GM12878 (cell line): Measurements from ENCODE around the gene HYAL1. TPM values are rescaled to one million over a fixed set of nuclear protein-coding genes. Genes with fewer than 3 reads are reported as not detected.

Experiments
- ATAC-seq: fragments of 200-7000 bp; cut with Tn5 transposase; 3 replicates; pipeline ENCODE4 v1.9.1; 2020; ENCODE audit warnings: mild to moderate bottlenecking, moderate library complexity
- BruUV-seq: library from RNA; stranded (reverse); fragments of 400-500 nt; replicated peaks from 2 replicates; lab custom pipeline; 2021; lab: Mats Ljungman, UMichigan
- CTCF ChIA-PET: fragments of 300-600 bp; sonication (Branson Sonifier 250); formaldehyde crosslinking; extraction: SDS; loops from one replicate; lab custom pipeline; 2021; ENCODE audit warnings: inconsistent platforms; lab: Yijun Ruan, JAX
- POLR2A ChIA-PET: fragments of 350-600 bp; formaldehyde crosslinking; extraction: SDS; loops from one replicate; lab custom pipeline; 2021; ENCODE audit warnings: inconsistent platforms; lab: Charles Lee
- RAD21 ChIA-PET: fragments of 300-600 bp; sonication (Branson Sonifier 250); formaldehyde crosslinking; loops from one replicate; lab custom pipeline; 2023; ENCODE audit warnings: antibody characterized with exemption; ENCODE audit not compliant: unreplicated experiment; lab: Charles Lee
- SMC1A ChIA-PET: fragments of 300-600 bp; sonication (Branson Sonifier 250); formaldehyde crosslinking; loops from one replicate; lab custom pipeline; 2023; ENCODE audit not compliant: unreplicated experiment, uncharacterized antibody; lab: Charles Lee
- DNase-seq: peaks from one replicate; pipeline ENCODE4 v3.0.0-alpha.2; 2011; ENCODE audit warnings: low read depth, low spot score
- FAIRE-seq: peaks from 3 replicates; lab custom pipeline; 2011; peaks lifted over from hg19 to GRCh38; lab: Jason Lieb, UNC
- H2AFZ ChIP-seq: 2 replicates; pipeline ENCODE4 v1.6.0; 2011; ENCODE audit warnings: low read depth, low read length, control low read depth; ENCODE audit not compliant: control insufficient read depth
- H3K27ac ChIP-seq: 2 replicates; pipeline ENCODE4 v1.5.1; 2011; ENCODE audit warnings: control low read depth; ENCODE audit not compliant: control insufficient read depth, insufficient read depth
- H3K27me3 ChIP-seq, 2 experiments: replicated peaks in 1 of 2; 2 replicates each; pipeline versions ENCODE4 v1.6.0 to v1.6.1; 2011; ENCODE audit warnings: low read length in 1 of 2; ENCODE audit not compliant: control insufficient read depth in 2 of 2, insufficient read depth in 2 of 2
- H3K36me3 ChIP-seq, 2 experiments: 2 replicates each; pipeline ENCODE4 v1.5.1; 2011; ENCODE audit warnings: low read length in 1 of 2; ENCODE audit not compliant: control insufficient read depth in 2 of 2, insufficient read depth in 2 of 2
- H3K4me1 ChIP-seq: 2 replicates; pipeline ENCODE4 v1.6.1; 2011; ENCODE audit warnings: mild to moderate bottlenecking, low read length, moderate library complexity, mixed read lengths; ENCODE audit not compliant: control insufficient read depth, insufficient read depth
- H3K4me2 ChIP-seq: 2 replicates; pipeline ENCODE4 v1.6.0; 2011; ENCODE audit warnings: control low read depth; ENCODE audit not compliant: control insufficient read depth, insufficient read depth
- H3K4me3 ChIP-seq: fragments of 200-600 bp; sonication (generic); 2 replicates; pipeline ENCODE4 v1.5.1; 2016
- H3K79me2 ChIP-seq: 2 replicates; pipeline ENCODE4 v1.6.0; 2011; ENCODE audit warnings: low read length; ENCODE audit not compliant: control insufficient read depth, insufficient read depth
- H3K9ac ChIP-seq: 2 replicates; pipeline ENCODE4 v1.8.0; 2011; ENCODE audit warnings: low read length, control low read depth, mixed read lengths; ENCODE audit not compliant: control insufficient read depth, insufficient read depth
- H3K9me3 ChIP-seq: replicated peaks from 3 replicates; pipeline ENCODE4 v1.5.1; 2011; ENCODE audit warnings: mild to moderate bottlenecking, low read length; ENCODE audit not compliant: control insufficient read depth, insufficient read depth
- H4K20me1 ChIP-seq: 2 replicates; pipeline ENCODE4 v1.6.0; 2011; ENCODE audit not compliant: control insufficient read depth, insufficient read depth
- ASH2L ChIP-seq: fragments of 300-600, 200-600 bp; sonication (generic); IDR thresholded peaks from 2 replicates; pipeline ENCODE4 v1.6.1; 2017; ENCODE audit warnings: low read depth, mild to moderate bottlenecking, borderline replicate concordance
- CBX3 ChIP-seq: fragments of 200-600 bp; sonication (generic); IDR thresholded peaks from 2 replicates; pipeline ENCODE4 v1.6.1; 2016; ENCODE audit warnings: low read depth, borderline replicate concordance
- EP300 ChIP-seq, 2 experiments: fragments of 150-350 bp in 1 of 2; IDR thresholded peaks; 2 replicates each; pipeline ENCODE4 v1.6.1; 2011 to 2012; ENCODE audit warnings: low read depth in 2 of 2, low read length in 2 of 2, borderline replicate concordance in 1 of 2, improper control_type of control experiment in 1 of 2, inconsistent platforms in 1 of 2; ENCODE audit not compliant: control insufficient read depth in 1 of 2
- MEF2A ChIP-seq: IDR thresholded peaks from 2 replicates; pipeline ENCODE4 v1.6.1; 2011; ENCODE audit warnings: low read depth, mild to moderate bottlenecking, low read length, moderate library complexity; ENCODE audit not compliant: insufficient read depth
- MTA2 ChIP-seq: fragments of 450-650 bp; IDR thresholded peaks from 2 replicates; pipeline ENCODE4 v1.6.1; 2016; ENCODE audit warnings: low read depth, mild to moderate bottlenecking, moderate library complexity
- NFXL1 ChIP-seq: fragments of 450-650 bp; IDR thresholded peaks from 2 replicates; pipeline ENCODE4 v1.6.1; 2017; ENCODE audit warnings: antibody characterized with exemption, mild to moderate bottlenecking, borderline replicate concordance
- PAX5 ChIP-seq: IDR thresholded peaks from 2 replicates; pipeline ENCODE4 v1.6.1; 2011; ENCODE audit warnings: low read depth, low read length, borderline replicate concordance
- POLR2AphosphoS2 ChIP-seq: IDR thresholded peaks from 2 replicates; pipeline ENCODE4 v1.6.1; 2011; ENCODE audit warnings: low read depth, mild to moderate bottlenecking, low read length, improper control_type of control experiment, moderate library complexity
- RCOR1 ChIP-seq: conservative IDR thresholded peaks from 2 replicates; pipeline ENCODE4 v1.6.1; 2012; ENCODE audit warnings: low read depth, low read length, improper control_type of control experiment
- SIX5 ChIP-seq: IDR thresholded peaks from 2 replicates; pipeline ENCODE4 v1.6.1; 2011; ENCODE audit warnings: mild to moderate bottlenecking, low read depth, low read length, moderate library complexity; ENCODE audit not compliant: severe bottlenecking
- TARDBP ChIP-seq: IDR thresholded peaks from 2 replicates; pipeline ENCODE4 v1.6.1; 2016; ENCODE audit warnings: borderline replicate concordance
- WGBS: methylation state at CpG from one replicate; pipeline ENCODE4 v1.1.6; 2016; ENCODE audit warnings: low lambda C conversion rate; ENCODE audit not compliant: insufficient replicate concordance, insufficient coverage; ENCODE audit errors: missing lambda C conversion rate; 5-methylcytosine and 5-hydroxymethylcytosine counted together
- in situ Hi-C: fragments of 300-500 bp; cut with MboI; formaldehyde crosslinking; loops from 9 replicates; pipeline ENCODE4 v1.14.3; 2018; ENCODE audit warnings: mixed read lengths
- intact Hi-C: fragments of 100-400 bp; cut with micrococcal nuclease; formaldehyde crosslinking; loops from one replicate; pipeline ENCODE4 v1.14.2; 2022; ENCODE audit not compliant: unreplicated experiment
- polyA plus RNA-seq, 11 experiments: library from polyadenylated mRNA; depleted of rRNA in 4 of 11; unstranded in 6 of 11; stranded (reverse) in 5 of 11; fragments of >200 nt; fragmentation: Nextera tagmentation in 4 of 11; fragmentation: Illumina TruSeq in 1 of 11; extraction: Ambion mirVana in 4 of 11; extraction: Trizol in 1 of 11; gene quantifications; 1 replicate in 1 of 11; 2 replicates in 10 of 11; pipeline versions ENCODE4 v1.2.1 to v1.2.3, GENCODE V29; 2011 to 2016; ENCODE audit warnings: inconsistent platforms in 2 of 11, missing spikeins in 2 of 11, low read depth in 1 of 11
- total RNA-seq, 4 experiments: library from RNA; depleted of rRNA in 3 of 4; stranded (reverse); fragments of >200 nt in 3 of 4; fragmentation: Illumina TruSeq in 1 of 4; extraction: Trizol in 1 of 4; gene quantifications; 2 replicates each; pipeline versions ENCODE4 v1.2.1 to v1.2.3, GENCODE V29; 2013 to 2021
- TF ChIP-seq, protein P1 (sequence below): IDR thresholded peaks from 2 replicates; pipeline ENCODE4 v1.6.1; 2011; ENCODE audit warnings: low read depth, low read length, improper control_type of control experiment, borderline replicate concordance
- TF ChIP-seq, protein P2 (sequence below): IDR thresholded peaks from 2 replicates; pipeline ENCODE4 v1.6.1; 2012; ENCODE audit warnings: mild to moderate bottlenecking, low read depth, low read length
- TF ChIP-seq, protein P3 (sequence below): IDR thresholded peaks from 2 replicates; pipeline ENCODE4 v1.6.1; 2012; ENCODE audit warnings: low read depth, low read length, improper control_type of control experiment
- TF ChIP-seq, protein P4 (sequence below): fragments of 450-650 bp; IDR thresholded peaks from 2 replicates; pipeline ENCODE4 v1.6.1; 2016; ENCODE audit warnings: mild to moderate bottlenecking
- TF ChIP-seq, protein P5 (sequence below): IDR thresholded peaks from 2 replicates; pipeline ENCODE4 v1.6.1; 2011; ENCODE audit warnings: borderline replicate concordance, low read depth, mild to moderate bottlenecking, moderate library complexity, low read length; ENCODE audit not compliant: insufficient read depth, poor library complexity, severe bottlenecking

Gene HYAL1
- total and polyA plus RNA-seq, 10 of the 15 experiments (the other 5 are each of a cell fraction or from before 2014, with no cell fraction given), result 0.04 to 0.55 (median 0.18) TPM; not detected in 2

DNA sequence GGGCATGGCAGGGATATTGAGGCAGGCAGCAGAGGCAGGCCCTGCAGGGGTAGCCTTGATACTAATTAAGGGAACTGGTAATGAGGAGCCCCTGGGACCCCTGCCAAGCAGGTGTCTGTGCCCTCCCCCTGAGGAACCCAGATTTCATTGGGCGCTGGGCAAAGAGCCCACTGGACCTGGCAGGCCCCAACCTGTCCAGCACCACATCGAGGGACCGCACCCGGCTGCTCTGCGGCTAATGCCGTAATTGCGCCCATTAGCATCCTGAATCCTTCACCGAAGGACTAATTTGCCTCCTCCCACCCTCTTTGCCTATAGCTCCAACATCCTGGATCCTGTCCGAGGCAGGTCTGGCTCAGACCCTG is 48.1 kb downstream of the HYAL1 start:
- WGBS, result 94% methylated on average over 9 of the region's 9 CpGs
- FAIRE-seq, result no peak
- TF ChIP-seq SIX5 (no peak), EP300 (IDR thresholded peaks at IDR 0.05; ENCODE audit: borderline replicate concordance in 1 of 2, control insufficient read depth in 1 of 2, low read depth in 2 of 2, low read length in 2 of 2) (no peak), NFXL1 (no peak), RCOR1 (no peak), ASH2L (no peak), PAX5 (no peak), MTA2 (no peak), CBX3 (no peak), TARDBP (no peak), POLR2AphosphoS2 (no peak), MEF2A (no peak)
- TF ChIP-seq, protein P1, sequence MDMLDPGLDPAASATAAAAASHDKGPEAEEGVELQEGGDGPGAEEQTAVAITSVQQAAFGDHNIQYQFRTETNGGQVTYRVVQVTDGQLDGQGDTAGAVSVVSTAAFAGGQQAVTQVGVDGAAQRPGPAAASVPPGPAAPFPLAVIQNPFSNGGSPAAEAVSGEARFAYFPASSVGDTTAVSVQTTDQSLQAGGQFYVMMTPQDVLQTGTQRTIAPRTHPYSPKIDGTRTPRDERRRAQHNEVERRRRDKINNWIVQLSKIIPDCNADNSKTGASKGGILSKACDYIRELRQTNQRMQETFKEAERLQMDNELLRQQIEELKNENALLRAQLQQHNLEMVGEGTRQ, result no peak
- TF ChIP-seq, protein P2, sequence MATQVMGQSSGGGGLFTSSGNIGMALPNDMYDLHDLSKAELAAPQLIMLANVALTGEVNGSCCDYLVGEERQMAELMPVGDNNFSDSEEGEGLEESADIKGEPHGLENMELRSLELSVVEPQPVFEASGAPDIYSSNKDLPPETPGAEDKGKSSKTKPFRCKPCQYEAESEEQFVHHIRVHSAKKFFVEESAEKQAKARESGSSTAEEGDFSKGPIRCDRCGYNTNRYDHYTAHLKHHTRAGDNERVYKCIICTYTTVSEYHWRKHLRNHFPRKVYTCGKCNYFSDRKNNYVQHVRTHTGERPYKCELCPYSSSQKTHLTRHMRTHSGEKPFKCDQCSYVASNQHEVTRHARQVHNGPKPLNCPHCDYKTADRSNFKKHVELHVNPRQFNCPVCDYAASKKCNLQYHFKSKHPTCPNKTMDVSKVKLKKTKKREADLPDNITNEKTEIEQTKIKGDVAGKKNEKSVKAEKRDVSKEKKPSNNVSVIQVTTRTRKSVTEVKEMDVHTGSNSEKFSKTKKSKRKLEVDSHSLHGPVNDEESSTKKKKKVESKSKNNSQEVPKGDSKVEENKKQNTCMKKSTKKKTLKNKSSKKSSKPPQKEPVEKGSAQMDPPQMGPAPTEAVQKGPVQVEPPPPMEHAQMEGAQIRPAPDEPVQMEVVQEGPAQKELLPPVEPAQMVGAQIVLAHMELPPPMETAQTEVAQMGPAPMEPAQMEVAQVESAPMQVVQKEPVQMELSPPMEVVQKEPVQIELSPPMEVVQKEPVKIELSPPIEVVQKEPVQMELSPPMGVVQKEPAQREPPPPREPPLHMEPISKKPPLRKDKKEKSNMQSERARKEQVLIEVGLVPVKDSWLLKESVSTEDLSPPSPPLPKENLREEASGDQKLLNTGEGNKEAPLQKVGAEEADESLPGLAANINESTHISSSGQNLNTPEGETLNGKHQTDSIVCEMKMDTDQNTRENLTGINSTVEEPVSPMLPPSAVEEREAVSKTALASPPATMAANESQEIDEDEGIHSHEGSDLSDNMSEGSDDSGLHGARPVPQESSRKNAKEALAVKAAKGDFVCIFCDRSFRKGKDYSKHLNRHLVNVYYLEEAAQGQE, result no peak
- TF ChIP-seq, protein P3, sequence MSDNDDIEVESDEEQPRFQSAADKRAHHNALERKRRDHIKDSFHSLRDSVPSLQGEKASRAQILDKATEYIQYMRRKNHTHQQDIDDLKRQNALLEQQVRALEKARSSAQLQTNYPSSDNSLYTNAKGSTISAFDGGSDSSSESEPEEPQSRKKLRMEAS, result no peak
- TF ChIP-seq, protein P4, sequence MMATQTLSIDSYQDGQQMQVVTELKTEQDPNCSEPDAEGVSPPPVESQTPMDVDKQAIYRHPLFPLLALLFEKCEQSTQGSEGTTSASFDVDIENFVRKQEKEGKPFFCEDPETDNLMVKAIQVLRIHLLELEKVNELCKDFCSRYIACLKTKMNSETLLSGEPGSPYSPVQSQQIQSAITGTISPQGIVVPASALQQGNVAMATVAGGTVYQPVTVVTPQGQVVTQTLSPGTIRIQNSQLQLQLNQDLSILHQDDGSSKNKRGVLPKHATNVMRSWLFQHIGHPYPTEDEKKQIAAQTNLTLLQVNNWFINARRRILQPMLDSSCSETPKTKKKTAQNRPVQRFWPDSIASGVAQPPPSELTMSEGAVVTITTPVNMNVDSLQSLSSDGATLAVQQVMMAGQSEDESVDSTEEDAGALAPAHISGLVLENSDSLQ, result no peak
- TF ChIP-seq, protein P5, sequence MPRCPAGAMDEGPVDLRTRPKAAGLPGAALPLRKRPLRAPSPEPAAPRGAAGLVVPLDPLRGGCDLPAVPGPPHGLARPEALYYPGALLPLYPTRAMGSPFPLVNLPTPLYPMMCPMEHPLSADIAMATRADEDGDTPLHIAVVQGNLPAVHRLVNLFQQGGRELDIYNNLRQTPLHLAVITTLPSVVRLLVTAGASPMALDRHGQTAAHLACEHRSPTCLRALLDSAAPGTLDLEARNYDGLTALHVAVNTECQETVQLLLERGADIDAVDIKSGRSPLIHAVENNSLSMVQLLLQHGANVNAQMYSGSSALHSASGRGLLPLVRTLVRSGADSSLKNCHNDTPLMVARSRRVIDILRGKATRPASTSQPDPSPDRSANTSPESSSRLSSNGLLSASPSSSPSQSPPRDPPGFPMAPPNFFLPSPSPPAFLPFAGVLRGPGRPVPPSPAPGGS, result no peak

More for the DNA sequence above, 48.1 kb downstream of the HYAL1 start:
- ChIA-PET SMC1A (no interaction called here), POLR2A (no interaction called here), CTCF (interaction anchor here (1.6 kb wide), 1 partner anchor 29 kb away, joined by 4 read pairs; no protein-coding TSS in a partner anchor), RAD21 (interaction anchor here (1.0 kb wide), 1 partner anchor 9 kb away, joined by 4 read pairs; no protein-coding TSS in a partner anchor)
- no peak overlapping the region for H3K4me2 ChIP-seq
- H3K27ac ChIP-seq, result no peak overlapping the region
- peaks cover 9% of the 10 kb centered on the region for H3K79me2 ChIP-seq
- peaks cover 5% of the 10 kb centered on the region for H4K20me1 ChIP-seq
- no peak for ATAC-seq
- H3K9me3 ChIP-seq, result peaks cover 13% of the 10 kb centered on the region; the same call in 1 of the 3 replicates
- H3K36me3 ChIP-seq, result peaks cover 37 to 54% of the 10 kb centered on the region in 2 experiments
- no peak overlapping the region for H3K4me3 ChIP-seq
- in situ Hi-C loops (no loop called here), intact Hi-C loops (no loop called here)
- no peaks in the 10 kb centered on the region for H3K27me3 ChIP-seq
- no peak overlapping the region for H3K9ac ChIP-seq
- BruUV-seq, result no TSS peak
- no peak overlapping the region for H2AFZ ChIP-seq
- H3K4me1 ChIP-seq, result peaks cover 5% of the 10 kb centered on the region; the same call in 1 of the 2 replicates
- no peak for DNase-seq
